Esophagus mucosa (tissue), 1 donor: ENCODE data around the gene NECAB2. TPM values are rescaled to one million over a fixed set of nuclear protein-coding genes. Genes with fewer than 3 reads are reported as not detected.
A peak's percentile ranks its signal among the peaks of the same experiment; 100 is the strongest.
"Not testable (repeated sequence)": the region's sequence is repeated elsewhere in the genome, so short reads cannot be mapped to it uniquely, and the experiment has no call there.

Experiments
- ATAC-seq: fragments of 200-7000 bp; cut with Tn5 transposase; one replicate; pipeline ENCODE4 v1.9.1; 2020
- total RNA-seq: library from RNA; stranded (reverse); gene quantifications from one replicate; pipeline ENCODE4 v1.2.4, GENCODE V29; 2023
- donor health status: DM: yes; HTN: yes; CAD: no.

The NECAB2 gene
- total RNA-seq, 1 donor from 2014 or later, result not detected

GRCh38 chr16:83936581-83937165 is 31.4 kb upstream of the NECAB2 start:
- ATAC-seq, result no peak

GRCh38 chr16:83937267-83937666 is 30.8 kb upstream of the NECAB2 start:
- ATAC-seq, result no peak

- no peak for ATAC-seq
Measured at GRCh38 chr16:83937922-83938885, 29.8 kb upstream of the NECAB2 start.

GRCh38 chr16:83939266-83939855 is 28.7 kb upstream of the NECAB2 start:
- ATAC-seq, result no peak

GRCh38 chr16:83940119-83940518 is 27.9 kb upstream of the NECAB2 start:
- ATAC-seq, result no peak

- ATAC-seq, result no peak
Measured at GRCh38 chr16:83940630-83941378, 27.2 kb upstream of the NECAB2 start.

GRCh38 chr16:83941546-83941945 is 26.5 kb upstream of the NECAB2 start:
- not testable (repeated sequence) for ATAC-seq

GRCh38 chr16:83942074-83942473 is 26.0 kb upstream of the NECAB2 start:
- no peak for ATAC-seq

GRCh38 chr16:83942815-83943515 is 25.1 kb upstream of the NECAB2 start:
- ATAC-seq, result no peak

GRCh38 chr16:83943516-83944050 is 24.5 kb upstream of the NECAB2 start:
- no peak for ATAC-seq

- no peak for ATAC-seq
Measured at GRCh38 chr16:83945587-83945986, 22.5 kb upstream of the NECAB2 start.

- no peak for ATAC-seq
Measured at GRCh38 chr16:83946154-83946780, 21.8 kb upstream of the NECAB2 start.

- ATAC-seq, result peak; percentile 3
Measured at GRCh38 chr16:83946781-83947566, 21.1 kb upstream of the NECAB2 start.

GRCh38 chr16:83947642-83948234 is 20.3 kb upstream of the NECAB2 start:
- no peak for ATAC-seq

GRCh38 chr16:83948914-83949723 is 18.9 kb upstream of the NECAB2 start:
- no peak for ATAC-seq

GRCh38 chr16:83949724-83950001 is 18.4 kb upstream of the NECAB2 start:
- no peak for ATAC-seq

GRCh38 chr16:83950862-83951399 is 17.1 kb upstream of the NECAB2 start:
- ATAC-seq, result not testable (repeated sequence)

GRCh38 chr16:83951544-83951943 is 16.5 kb upstream of the NECAB2 start:
- no peak for ATAC-seq

GRCh38 chr16:83952587-83952939 is 15.5 kb upstream of the NECAB2 start:
- ATAC-seq, result peak; percentile 17
